C4-2B (cell line): ENCODE measurements around the gene SKOR1.

Experiments used
- CTCF ChIP-seq: fragments of 450-650 bp; conservative IDR thresholded peaks from 2 replicates; pipeline ENCODE4 v1.5.1; 2017; ENCODE audit warnings: mild to moderate bottlenecking
- ZFX ChIP-seq: fragments of 450-650 bp; IDR thresholded peaks from 2 replicates; pipeline ENCODE4 v1.6.1; 2017

- no peak for TF ChIP-seq CTCF
- no peak for TF ChIP-seq ZFX
These were observed 25.0 kb downstream of the SKOR1 start for GRCh38 chr15:67850336-67850735.
